Activated CD4-positive, alpha-beta T cell treated with anti-CD3 and anti-CD28 coated beads for 36 hours (primary cell): ENCODE measurements around the gene DGCR8. TPM values are rescaled to one million over a fixed set of nuclear protein-coding genes. Genes with fewer than 3 reads are reported as not detected.
A peak's percentile ranks its signal among the peaks of the same experiment; 100 is the strongest.

Experiments
- ATAC-seq: fragments of 200-7000 bp; cut with Tn5 transposase; one replicate; pipeline ENCODE4 v1.10.0; 2021; ENCODE audit warnings: mild to moderate bottlenecking, moderate library complexity
- CTCF ChIA-PET: fragments of 350-600 bp; sonication (Branson Sonifier 250); formaldehyde crosslinking; loops from one replicate; lab custom pipeline; 2021; ENCODE audit warnings: antibody characterized with exemption; lab: Charles Lee
- POLR2A ChIA-PET: fragments of 350-600 bp; sonication (Branson Sonifier 250); formaldehyde crosslinking; loops from one replicate; lab custom pipeline; 2021; ENCODE audit warnings: antibody characterized with exemption, inconsistent platforms; lab: Charles Lee
- DNase-seq: peaks from one replicate; pipeline ENCODE4 v3.0.0-alpha.2; 2020
- H3K27ac Mint-ChIP-seq: one replicate; pipeline ENCODE4 v1.8.0; 2021; ENCODE audit warnings: mixed read lengths
- H3K27me3 Mint-ChIP-seq: one replicate; pipeline ENCODE4 v1.8.0; 2021; ENCODE audit warnings: mixed read lengths
- H3K36me3 Mint-ChIP-seq: one replicate; pipeline ENCODE4 v1.8.0; 2021; ENCODE audit warnings: low read depth, mixed read lengths
- H3K4me1 Mint-ChIP-seq: one replicate; pipeline ENCODE4 v1.8.0; 2021; ENCODE audit warnings: mixed read lengths
- H3K4me3 Mint-ChIP-seq: one replicate; pipeline ENCODE4 v1.8.0; 2021; ENCODE audit warnings: mild to moderate bottlenecking, moderate library complexity, mixed read lengths
- H3K9me3 Mint-ChIP-seq: one replicate; pipeline ENCODE4 v1.8.0; 2021; ENCODE audit warnings: low read depth, mixed read lengths
- intact Hi-C, 2 experiments: fragments of 100-400 bp; cut with DNase I in 1 of 2; cut with micrococcal nuclease in 1 of 2; formaldehyde crosslinking; loops; one replicate each; pipeline versions ENCODE4 v1.14.2 to v1.15.1; 2022 to 2024; cut with DNase I, micrococcal nuclease
- total RNA-seq, 2 experiments: library from RNA; stranded (reverse); gene quantifications; one replicate each; pipeline ENCODE4 v1.2.3, GENCODE V29; 2021

The DGCR8 gene
- total RNA-seq, 2 experiments from 2014 or later: 31.8 to 32.3 TPM

GRCh38 chr22:20087319-20088262 is 7.5 kb downstream of the DGCR8 start:
- no peak for ATAC-seq

GRCh38 chr22:20088263-20088648 is 8.2 kb downstream of the DGCR8 start:
- Mint-ChIP-seq H3K9me3 (no peaks in the 10 kb centered on the region), H3K27me3 (no peaks in the 10 kb centered on the region)

More at GRCh38 chr22:20087319-20088262, 7.5 kb downstream of the DGCR8 start:
- H3K36me3 Mint-ChIP-seq: peaks cover 59% of the 10 kb centered on the region
- no peak for DNase-seq
- no peaks in the 10 kb centered on the region for H3K9me3 Mint-ChIP-seq
- no peak overlapping the region for H3K27ac Mint-ChIP-seq
- intact Hi-C loops: no loop called here
- ChIA-PET POLR2A (no interaction called here), CTCF (interaction anchor here (0.6 to 0.7 kb wide), 3 partner anchors 23 to 610 kb away, joined by 3 read pairs; partner anchors contain the start of gene TRMT2A)
- no peak overlapping the region for H3K4me3 Mint-ChIP-seq
- peaks cover 28% of the 10 kb centered on the region for H3K4me1 Mint-ChIP-seq
- no peaks in the 10 kb centered on the region for H3K27me3 Mint-ChIP-seq

DNA sequence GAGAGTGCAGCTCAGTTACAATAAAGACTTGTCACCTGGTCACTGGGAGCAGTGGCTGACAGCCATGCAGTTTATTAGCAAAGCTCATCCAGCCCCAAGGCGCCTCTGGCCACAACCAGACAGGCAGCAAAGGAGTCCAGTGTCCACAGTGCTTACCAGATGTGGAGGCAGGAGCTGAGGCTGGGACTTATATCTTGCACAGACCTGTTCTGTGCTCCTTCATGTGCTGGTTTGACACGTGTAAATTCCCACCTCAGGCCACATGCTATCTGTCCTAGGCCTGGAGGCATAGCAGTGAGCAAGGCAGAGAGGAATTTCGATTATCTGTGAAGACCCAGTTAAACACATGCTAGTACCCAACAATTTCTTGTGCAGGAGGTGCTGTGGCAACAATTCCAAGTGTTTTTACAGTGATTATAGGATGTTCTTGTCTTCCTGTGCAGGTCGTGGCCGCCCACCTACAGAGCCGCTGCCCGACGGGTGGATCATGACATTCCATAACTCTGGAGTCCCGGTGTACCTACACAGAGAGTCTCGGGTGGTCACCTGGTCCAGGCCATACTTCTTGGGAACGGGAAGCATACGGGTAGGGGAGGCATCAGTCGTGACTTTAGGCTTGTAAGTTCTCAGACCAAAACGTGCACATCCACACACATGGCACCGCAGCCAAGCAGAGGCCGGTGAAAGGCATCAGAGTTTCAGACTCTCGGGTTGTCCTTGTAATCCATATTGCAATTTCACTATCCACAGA is 9.4 kb downstream of the DGCR8 start:
- Mint-ChIP-seq H3K27ac (peak overlapping the region; percentile 33), H3K9me3 (no peaks in the 10 kb centered on the region), H3K4me3 (no peak overlapping the region), H3K27me3 (no peaks in the 10 kb centered on the region), H3K36me3 (peaks cover 64% of the 10 kb centered on the region), H3K4me1 (peaks cover 16% of the 10 kb centered on the region)
- no peak for DNase-seq
- no peak for ATAC-seq
- intact Hi-C loops: no loop called here
- CTCF ChIA-PET: interaction anchor here (1.0 to 1.2 kb wide), 3 partner anchors 9 to 16 kb away, joined by 3 to 4 read pairs (median 3); no protein-coding TSS in a partner anchor
- POLR2A ChIA-PET: no interaction called here

More at GRCh38 chr22:20088263-20088648, 8.2 kb downstream of the DGCR8 start:
- H3K36me3 Mint-ChIP-seq: peaks cover 59% of the 10 kb centered on the region
- peaks cover 21% of the 10 kb centered on the region for H3K4me1 Mint-ChIP-seq
- no peak for DNase-seq
- POLR2A ChIA-PET: no interaction called here
- no peak overlapping the region for H3K27ac Mint-ChIP-seq
- intact Hi-C loops: no loop called here
- CTCF ChIA-PET: interaction anchor here (0.6 to 1.2 kb wide), 4 partner anchors 13 to 611 kb away, joined by 3 to 4 read pairs (median 3); no protein-coding TSS in a partner anchor
- ATAC-seq: no peak
- H3K4me3 Mint-ChIP-seq: no peak overlapping the region

DNA sequence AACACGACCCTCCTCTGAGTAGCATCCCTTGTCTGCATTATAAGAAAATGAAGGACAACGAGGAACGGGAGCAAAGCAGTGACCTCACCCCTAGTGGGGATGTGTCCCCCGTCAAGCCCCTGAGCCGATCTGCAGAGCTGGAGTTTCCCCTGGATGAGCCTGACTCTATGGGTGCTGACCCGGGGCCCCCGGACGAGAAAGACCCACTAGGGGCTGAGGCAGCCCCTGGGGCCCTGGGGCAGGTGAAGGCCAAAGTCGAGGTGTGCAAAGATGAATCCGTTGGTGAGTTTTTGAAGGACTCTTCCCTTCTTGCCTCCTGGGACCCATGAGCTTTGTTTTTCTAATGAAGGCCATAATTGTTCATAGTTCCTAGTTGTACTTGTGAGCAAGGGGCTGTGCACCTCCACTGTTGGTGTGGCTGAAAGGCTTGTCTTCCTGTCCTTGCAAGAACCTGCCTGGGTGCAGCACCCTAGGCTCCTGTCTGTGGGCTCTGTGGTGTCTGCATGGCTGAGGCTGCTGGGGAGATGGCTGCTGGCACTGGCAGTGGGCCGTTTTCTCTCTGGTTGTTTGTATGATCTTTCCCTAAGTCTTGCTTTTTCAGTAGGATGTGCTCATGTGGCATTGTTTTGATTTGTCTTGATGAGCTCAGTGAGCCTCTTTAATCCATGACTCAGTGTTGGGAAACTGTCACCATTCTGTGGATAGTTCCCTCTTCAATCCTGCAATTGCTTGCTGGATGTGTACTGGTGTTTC is 10.1 kb downstream of the DGCR8 start:
- Mint-ChIP-seq H3K27ac (no peak overlapping the region), H3K36me3 (peaks cover 68% of the 10 kb centered on the region), H3K4me1 (peaks cover 17% of the 10 kb centered on the region), H3K27me3 (no peaks in the 10 kb centered on the region), H3K4me3 (no peak overlapping the region), H3K9me3 (no peaks in the 10 kb centered on the region)
- intact Hi-C loops: no loop called here
- DNase-seq (no peak), ATAC-seq (no peak)
- CTCF ChIA-PET: interaction anchor here (1.2 kb wide), 1 partner anchor 9 kb away, joined by 3 read pairs; no protein-coding TSS in a partner anchor
- POLR2A ChIA-PET: no interaction called here

- CTCF ChIA-PET: interaction anchor here (0.6 to 1.2 kb wide), 2 partner anchors 8 to 9 kb away, joined by 3 to 4 read pairs; no protein-coding TSS in a partner anchor
- H3K36me3 Mint-ChIP-seq: peaks cover 74% of the 10 kb centered on the region
- DNase-seq (no peak), ATAC-seq (no peak)
- peaks cover 23% of the 10 kb centered on the region for H3K4me1 Mint-ChIP-seq
- intact Hi-C loops: no loop called here
- no peak overlapping the region for H3K27ac Mint-ChIP-seq
- no peaks in the 10 kb centered on the region for H3K27me3 Mint-ChIP-seq
- H3K9me3 Mint-ChIP-seq: no peaks in the 10 kb centered on the region
- POLR2A ChIA-PET: no interaction called here
- no peak overlapping the region for H3K4me3 Mint-ChIP-seq
Observed at GRCh38 chr22:20090730-20091240, 10.7 kb downstream of the DGCR8 start.

- ChIA-PET CTCF (interaction anchor here (0.6 kb wide), 1 partner anchor 145 kb away, joined by 3 read pairs; no protein-coding TSS in a partner anchor), POLR2A (no interaction called here)
- peaks cover 28% of the 10 kb centered on the region for H3K4me1 Mint-ChIP-seq
- peaks cover 74% of the 10 kb centered on the region for H3K36me3 Mint-ChIP-seq
- ATAC-seq (no peak), DNase-seq (no peak)
- H3K4me3 Mint-ChIP-seq: no peak overlapping the region
- H3K9me3 Mint-ChIP-seq: peaks cover 2% of the 10 kb centered on the region
- intact Hi-C loops: no loop called here
- no peak overlapping the region for H3K27ac Mint-ChIP-seq
- no peaks in the 10 kb centered on the region for H3K27me3 Mint-ChIP-seq
Observed at GRCh38 chr22:20091690-20092476, 11.8 kb downstream of the DGCR8 start.

DNA sequence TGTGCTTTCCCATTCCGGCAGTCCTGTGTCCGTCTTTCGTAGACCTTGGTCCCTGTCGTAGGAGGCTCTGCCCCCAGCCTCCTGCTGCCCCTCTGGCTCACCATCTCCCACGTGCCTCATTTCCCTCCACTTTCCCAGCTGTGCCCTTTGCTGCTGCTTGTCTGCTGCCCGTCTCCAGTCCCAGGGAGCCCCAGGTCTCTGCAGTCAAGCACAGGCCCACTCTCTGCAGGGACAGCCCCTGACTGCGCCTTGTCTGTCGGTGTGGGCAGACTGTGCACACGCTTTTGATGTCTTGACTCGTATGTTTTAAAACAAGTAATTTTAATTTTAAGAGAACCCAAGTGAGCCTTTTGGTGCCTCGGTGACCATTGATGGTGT is 12.4 kb downstream of the DGCR8 start:
- POLR2A ChIA-PET: interaction anchor here (1.1 kb wide), 1 partner anchor 16 kb away, joined by 4 read pairs; no protein-coding TSS in a partner anchor
- CTCF ChIA-PET: interaction anchor here (0.7 kb wide), 1 partner anchor 20 kb away, joined by 3 read pairs; no protein-coding TSS in a partner anchor
- Mint-ChIP-seq H3K4me1 (peaks cover 32% of the 10 kb centered on the region), H3K27me3 (no peaks in the 10 kb centered on the region), H3K9me3 (peaks cover 2% of the 10 kb centered on the region), H3K27ac (no peak overlapping the region), H3K4me3 (no peak overlapping the region), H3K36me3 (peaks cover 74% of the 10 kb centered on the region)
- DNase-seq: no peak
- intact Hi-C loops: no loop called here
- no peak for ATAC-seq

DNA sequence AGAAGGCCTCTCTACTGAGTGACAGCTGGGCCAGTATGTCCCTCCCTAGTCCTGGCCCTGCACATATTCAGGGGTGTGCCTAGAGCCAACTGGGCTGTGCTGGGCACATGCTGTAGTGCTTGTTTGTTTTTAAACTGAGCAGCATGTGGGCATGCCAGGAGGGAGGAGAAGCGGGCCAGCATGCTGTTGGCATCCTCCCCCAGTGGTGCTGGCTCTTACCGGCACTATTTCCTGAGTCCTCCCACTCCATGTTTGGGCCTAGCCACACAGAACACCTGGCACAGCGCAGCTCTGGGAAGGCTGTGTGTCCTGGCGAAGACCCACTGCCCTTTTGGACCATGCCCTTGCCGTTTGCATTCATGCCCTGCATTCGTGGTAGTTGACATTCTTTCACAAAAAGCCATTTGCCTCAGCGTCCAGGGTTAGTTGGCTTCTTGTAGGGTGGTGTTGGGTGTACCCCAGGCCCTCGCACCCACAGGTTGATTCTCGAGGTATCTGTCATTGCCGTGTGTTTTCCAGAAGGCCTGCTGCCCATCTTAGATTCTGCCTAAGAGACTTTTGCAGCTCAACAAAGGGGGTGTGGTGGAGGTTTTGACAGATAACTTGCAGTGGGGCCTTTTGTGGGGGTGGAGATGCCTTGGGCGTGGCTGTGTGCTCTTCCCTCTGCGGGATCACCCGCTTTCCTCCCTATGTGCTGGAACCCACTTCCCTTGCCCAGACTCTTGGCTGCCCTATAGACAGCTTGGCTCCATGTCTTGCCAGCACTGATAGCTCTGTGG is 13.6 kb downstream of the DGCR8 start:
- H3K27ac Mint-ChIP-seq: no peak overlapping the region
- H3K4me3 Mint-ChIP-seq: no peak overlapping the region
- POLR2A ChIA-PET: interaction anchor here (1.1 kb wide), 1 partner anchor 15 kb away, joined by 4 read pairs; no protein-coding TSS in a partner anchor
- no peak for DNase-seq
- H3K4me1 Mint-ChIP-seq: peaks cover 39% of the 10 kb centered on the region
- H3K27me3 Mint-ChIP-seq: no peaks in the 10 kb centered on the region
- CTCF ChIA-PET: interaction anchor here (0.5 to 3.2 kb wide), 3 partner anchors 18 to 122 kb away, joined by 3 to 10 read pairs (median 3); no protein-coding TSS in a partner anchor
- H3K9me3 Mint-ChIP-seq: peaks cover 2% of the 10 kb centered on the region
- intact Hi-C loops: no loop called here
- peaks cover 75% of the 10 kb centered on the region for H3K36me3 Mint-ChIP-seq
- no peak for ATAC-seq

GRCh38 chr22:20094197-20094807 is 14.3 kb downstream of the DGCR8 start:
- intact Hi-C loops: no loop called here
- no peak for ATAC-seq
- H3K27ac Mint-ChIP-seq: peak overlapping the region; percentile 39
- peaks cover 75% of the 10 kb centered on the region for H3K36me3 Mint-ChIP-seq
- H3K27me3 Mint-ChIP-seq: no peaks in the 10 kb centered on the region
- no peak for DNase-seq
- peaks cover 2% of the 10 kb centered on the region for H3K9me3 Mint-ChIP-seq
- H3K4me1 Mint-ChIP-seq: peaks cover 46% of the 10 kb centered on the region
- CTCF ChIA-PET: interaction anchor here (0.5 to 3.2 kb wide), 4 partner anchors 17 to 516 kb away, joined by 3 to 10 read pairs (median 3); no protein-coding TSS in a partner anchor
- no peak overlapping the region for H3K4me3 Mint-ChIP-seq
- POLR2A ChIA-PET: no interaction called here
